Activated B cell treated with CpG ODN at 0.5 μM for 24 hours (primary cell): ENCODE data around the gene MAJIN. TPM values are rescaled to one million over a fixed set of nuclear protein-coding genes. Genes with fewer than 3 reads are reported as not detected.

Experiments
- ATAC-seq: fragments of 200-7000 bp; cut with Tn5 transposase; one replicate; pipeline ENCODE4 v1.10.0; 2021; ENCODE audit warnings: low read depth, mild to moderate bottlenecking, moderate library complexity
- CTCF ChIA-PET: fragments of 350-600 bp; sonication (Branson Sonifier 250); formaldehyde crosslinking; loops from one replicate; lab custom pipeline; 2021; ENCODE audit warnings: antibody characterized with exemption; lab: Charles Lee
- POLR2A ChIA-PET: fragments of 350-600 bp; sonication (Branson Sonifier 250); formaldehyde crosslinking; loops from one replicate; lab custom pipeline; 2021; ENCODE audit warnings: antibody characterized with exemption; lab: Charles Lee
- DNase-seq: peaks from one replicate; pipeline ENCODE4 v3.0.0; 2022
- H3K27ac Mint-ChIP-seq: one replicate; pipeline ENCODE4 v1.8.0; 2020; ENCODE audit warnings: mixed read lengths
- H3K27me3 Mint-ChIP-seq: one replicate; pipeline ENCODE4 v1.8.0; 2021; ENCODE audit warnings: mixed read lengths
- H3K36me3 Mint-ChIP-seq: one replicate; pipeline ENCODE4 v1.8.0; 2021; ENCODE audit warnings: low read depth, mixed read lengths
- H3K4me1 Mint-ChIP-seq: one replicate; pipeline ENCODE4 v1.8.0; 2021; ENCODE audit warnings: mixed read lengths
- H3K4me3 Mint-ChIP-seq: one replicate; pipeline ENCODE4 v1.8.0; 2020; ENCODE audit warnings: mild to moderate bottlenecking, mixed read lengths
- H3K9me3 Mint-ChIP-seq: one replicate; pipeline ENCODE4 v1.8.0; 2020; ENCODE audit warnings: mixed read lengths
- CTCF ChIP-seq: fragments of 200-600 bp; IDR thresholded peaks from one replicate; pipeline ENCODE4 v1.8.0; 2022; ENCODE audit warnings: antibody characterized with exemption, mild to moderate bottlenecking
- intact Hi-C: fragments of 100-400 bp; cut with micrococcal nuclease; formaldehyde crosslinking; loops from one replicate; pipeline ENCODE4 v1.15.1; 2024
- total RNA-seq: library from RNA; stranded (reverse); gene quantifications from 2 replicates; pipeline ENCODE4 v1.2.3, GENCODE V29; 2022

MAJIN gene
- total RNA-seq, 1 donor from 2014 or later: 0.20 TPM

- no peak for TF ChIP-seq CTCF
- ChIA-PET POLR2A (interaction anchor here (0.7 to 1.2 kb wide), 3 partner anchors 64 to 346 kb away, joined by 3 to 7 read pairs (median 4); partner anchors contain the start of gene ARL2), CTCF (no interaction called here)
- intact Hi-C loops: loop anchor here (1.0 to 2.0 kb wide), 3 partner anchors 8 to 181 kb away; partner anchors contain the start of genes CDCA5, PPP2R5B, VPS51 and ZFPL1
- Mint-ChIP-seq H3K27me3 (no peaks in the 10 kb centered on the region), H3K4me3 (peak overlapping the region; percentile 88), H3K36me3 (peaks cover 27% of the 10 kb centered on the region), H3K4me1 (peaks cover 38% of the 10 kb centered on the region), H3K27ac (peak overlapping the region; percentile 85), H3K9me3 (no peaks in the 10 kb centered on the region)
- ATAC-seq (no peak), DNase-seq (no peak)
Measured at GRCh38 chr11:64916040-64916774, 55.7 kb downstream of the MAJIN start.

GRCh38 chr11:64915376-64915887 lies 56.5 kb downstream of the MAJIN start:
- peaks cover 35% of the 10 kb centered on the region for H3K36me3 Mint-ChIP-seq
- no peak for TF ChIP-seq CTCF
- POLR2A ChIA-PET: no interaction called here

GRCh38 chr11:64914123-64914522 lies 57.8 kb downstream of the MAJIN start:
- intact Hi-C loops: no loop called here
- H3K27ac Mint-ChIP-seq: no peak overlapping the region
- peaks cover 46% of the 10 kb centered on the region for H3K36me3 Mint-ChIP-seq
- ATAC-seq: no peak
- H3K27me3 Mint-ChIP-seq: no peaks in the 10 kb centered on the region
- ChIA-PET CTCF (no interaction called here), POLR2A (interaction anchor here (0.5 kb wide), 1 partner anchor 71 kb away, joined by 3 read pairs; no protein-coding TSS in a partner anchor)
- TF ChIP-seq CTCF: no peak
- no peaks in the 10 kb centered on the region for H3K9me3 Mint-ChIP-seq
- H3K4me1 Mint-ChIP-seq: peaks cover 29% of the 10 kb centered on the region
- no peak for DNase-seq
- H3K4me3 Mint-ChIP-seq: no peak overlapping the region

More at GRCh38 chr11:64915376-64915887, 56.5 kb downstream of the MAJIN start:
- H3K27ac Mint-ChIP-seq: peak overlapping the region; percentile 85
- no peaks in the 10 kb centered on the region for H3K27me3 Mint-ChIP-seq
- intact Hi-C loops: no loop called here
- CTCF ChIA-PET: no interaction called here
- ATAC-seq (no peak), DNase-seq (no peak)
- H3K9me3 Mint-ChIP-seq: no peaks in the 10 kb centered on the region
- H3K4me3 Mint-ChIP-seq: peak overlapping the region; percentile 88
- H3K4me1 Mint-ChIP-seq: peaks cover 35% of the 10 kb centered on the region

- intact Hi-C loops: no loop called here
- ATAC-seq (no peak), DNase-seq (no peak)
- Mint-ChIP-seq H3K9me3 (no peaks in the 10 kb centered on the region), H3K4me3 (no peak overlapping the region), H3K4me1 (peaks cover 28% of the 10 kb centered on the region), H3K27me3 (no peaks in the 10 kb centered on the region), H3K36me3 (peaks cover 51% of the 10 kb centered on the region), H3K27ac (no peak overlapping the region)
- TF ChIP-seq CTCF: no peak
- POLR2A ChIA-PET: interaction anchor here (0.6 kb wide), 1 partner anchor 72 kb away, joined by 3 read pairs; no protein-coding TSS in a partner anchor
- CTCF ChIA-PET: no interaction called here
Measured at GRCh38 chr11:64913171-64913727, 58.7 kb downstream of the MAJIN start.

DNA sequence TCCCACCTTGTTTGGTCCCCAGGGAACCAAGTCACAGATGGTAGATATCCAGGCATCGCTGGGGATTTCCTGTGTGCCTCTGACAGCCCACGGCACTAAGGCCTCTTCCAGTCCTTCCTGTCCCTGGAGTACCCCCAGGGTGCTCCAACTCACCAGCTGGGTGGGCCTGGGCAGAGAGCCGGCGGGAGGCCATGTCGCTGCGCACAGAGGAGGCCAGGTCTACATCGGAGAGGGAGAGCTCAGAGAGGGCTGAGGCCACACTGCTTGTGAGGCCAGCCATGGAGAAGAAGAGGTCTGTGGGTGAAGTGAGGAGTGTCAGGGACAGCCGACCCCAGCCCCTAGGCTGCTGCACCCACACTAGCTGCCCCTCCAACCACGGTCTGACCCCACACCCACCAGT lies 60.2 kb downstream of the MAJIN start:
- no peak for ATAC-seq
- H3K27me3 Mint-ChIP-seq: no peaks in the 10 kb centered on the region
- intact Hi-C loops: no loop called here
- ChIA-PET CTCF (interaction anchor here (0.6 kb wide), 1 partner anchor 190 kb away, joined by 3 read pairs; no protein-coding TSS in a partner anchor), POLR2A (interaction anchor here (0.6 kb wide), 1 partner anchor 9 kb away, joined by 3 read pairs; no protein-coding TSS in a partner anchor)
- no peak overlapping the region for H3K4me3 Mint-ChIP-seq
- H3K4me1 Mint-ChIP-seq: peaks cover 15% of the 10 kb centered on the region
- DNase-seq: no peak
- H3K36me3 Mint-ChIP-seq: peaks cover 65% of the 10 kb centered on the region
- no peak overlapping the region for H3K27ac Mint-ChIP-seq
- no peak for TF ChIP-seq CTCF
- H3K9me3 Mint-ChIP-seq: no peaks in the 10 kb centered on the region
